Skin of body (tissue), 2 donors: ENCODE results near the gene AKAP8L. TPM values are rescaled to one million over a fixed set of nuclear protein-coding genes. Genes with fewer than 3 reads are reported as not detected.
A peak's percentile ranks its signal among the peaks of the same experiment; 100 is the strongest.
"Not testable (repeated sequence)": the region's sequence is repeated elsewhere in the genome, so short reads cannot be mapped to it uniquely, and the experiment has no call there.

Experiments used
- DNase-seq: peaks from one replicate; lab custom pipeline; 2025; lab: John Stamatoyannopoulos, UW
- total RNA-seq: library from RNA; depleted of rRNA; stranded (reverse); fragments of >200 nt; gene quantifications from one replicate; pipeline ENCODE4 v1.2.3, GENCODE V29; 2014

AKAP8L gene
- total RNA-seq, 1 donor from 2014 or later = 57.1 TPM

GRCh38 chr19:15390814-15391213 is 28.0 kb downstream of the AKAP8L start:
- DNase-seq = no peak

GRCh38 chr19:15381864-15382263 is 36.9 kb downstream of the AKAP8L start:
- DNase-seq = no peak

GRCh38 chr19:15381429-15381828 is 37.4 kb downstream of the AKAP8L start:
- no peak for DNase-seq

GRCh38 chr19:15379999-15380647 is 38.7 kb downstream of the AKAP8L start:
- DNase-seq = peak; percentile 14

GRCh38 chr19:15379083-15379998 is 39.4 kb downstream of the AKAP8L start, which contains the start of gene AKAP8:
Gene AKAP8, minus strand, starts transcription at chr19:15379787. Its CDS starts 56 bp downstream, at chr19:15379731.
- peak; percentile 98 for DNase-seq

GRCh38 chr19:15378534-15379082 is 40.2 kb downstream of the AKAP8L start:
- DNase-seq = peak; percentile 58

- DNase-seq = no peak
These were observed 43.9 kb downstream of the AKAP8L start for GRCh38 chr19:15374796-15375440.

GRCh38 chr19:15374105-15374651 is 44.6 kb downstream of the AKAP8L start:
- DNase-seq = no peak

- no peak for DNase-seq
These were observed 45.1 kb downstream of the AKAP8L start for GRCh38 chr19:15373644-15374043.

- no peak for DNase-seq
These were observed 45.9 kb downstream of the AKAP8L start for GRCh38 chr19:15372891-15373301.

GRCh38 chr19:15372470-15372869 is 46.3 kb downstream of the AKAP8L start:
- no peak for DNase-seq

- DNase-seq = no peak
These were observed 46.9 kb downstream of the AKAP8L start for GRCh38 chr19:15371786-15372380.

- no peak for DNase-seq
These were observed 47.7 kb downstream of the AKAP8L start for GRCh38 chr19:15371119-15371518.

- DNase-seq = no peak
These were observed 49.2 kb downstream of the AKAP8L start for GRCh38 chr19:15369594-15369891.

GRCh38 chr19:15368798-15369593 is 49.8 kb downstream of the AKAP8L start:
- DNase-seq = no peak

- no peak for DNase-seq
These were observed 50.6 kb downstream of the AKAP8L start for GRCh38 chr19:15368051-15368632.

- no peak for DNase-seq
These were observed 51.3 kb downstream of the AKAP8L start for GRCh38 chr19:15367439-15367838.

GRCh38 chr19:15365264-15365663 is 53.5 kb downstream of the AKAP8L start:
- DNase-seq = no peak

- DNase-seq = not testable (repeated sequence)
These were observed 55.0 kb downstream of the AKAP8L start for GRCh38 chr19:15363791-15364190.

GRCh38 chr19:15363048-15363447 is 55.7 kb downstream of the AKAP8L start:
- DNase-seq = not testable (repeated sequence)
